Measurements from ENCODE around the gene SNX7.

The SNX7 gene

GRCh38 chr1:98706173-98706843 lies 44.8 kb downstream of the SNX7 start:
- TF ChIP-seq CTCF (IDR thresholded peaks at IDR 0.05; ENCODE audit: low read depth, low read length) = no peak

DNA sequence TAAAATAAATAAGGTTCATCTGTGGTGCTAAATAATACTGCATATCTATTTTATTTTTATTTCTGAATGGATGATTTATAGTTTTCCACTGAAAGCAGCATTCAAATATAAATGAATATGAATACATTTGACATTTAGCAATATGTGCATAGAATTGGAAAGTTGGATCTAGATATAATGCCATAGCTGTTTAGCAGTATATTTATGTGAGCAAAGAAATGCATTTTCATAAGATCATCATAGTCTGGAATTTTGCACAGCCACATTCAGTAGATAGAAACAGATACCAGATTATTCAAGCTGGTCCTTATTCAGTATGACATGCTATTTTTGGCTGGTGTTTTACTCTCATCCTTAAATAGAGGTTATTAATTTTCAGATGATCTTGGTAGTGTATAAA lies 46.0 kb downstream of the SNX7 start:
- no peak overlapping the region for H3K4me3 ChIP-seq (ENCODE audit: low read depth, low read length)
- TF ChIP-seq CTCF (IDR thresholded peaks at IDR 0.05; ENCODE audit: low read depth, low read length) = no peak

More at GRCh38 chr1:98706173-98706843, 44.8 kb downstream of the SNX7 start:
- H3K4me3 ChIP-seq (ENCODE audit: low read depth, low read length) = no peak overlapping the region

DNA sequence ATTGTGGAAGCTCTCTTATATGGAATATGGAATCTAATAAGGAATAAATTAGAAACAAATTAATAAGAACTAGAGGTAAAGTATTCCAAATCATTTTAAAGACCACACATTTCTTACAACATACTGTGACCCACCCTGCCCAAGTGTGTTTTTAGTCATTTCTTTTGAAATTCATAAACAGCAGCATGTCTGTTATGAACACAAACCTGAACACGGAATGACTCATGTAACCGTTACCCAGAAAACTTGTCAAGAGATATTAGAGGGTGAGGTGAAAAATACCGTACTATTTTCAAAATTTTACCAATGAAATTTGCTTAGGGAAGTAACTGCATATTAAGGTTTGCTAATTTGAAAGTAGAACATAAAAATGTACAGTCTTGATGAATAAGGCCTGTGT lies 48.4 kb downstream of the SNX7 start:
- no peak overlapping the region for H3K4me3 ChIP-seq (ENCODE audit: low read depth, low read length)
- no peak for TF ChIP-seq CTCF (IDR thresholded peaks at IDR 0.05; ENCODE audit: low read depth, low read length)

DNA sequence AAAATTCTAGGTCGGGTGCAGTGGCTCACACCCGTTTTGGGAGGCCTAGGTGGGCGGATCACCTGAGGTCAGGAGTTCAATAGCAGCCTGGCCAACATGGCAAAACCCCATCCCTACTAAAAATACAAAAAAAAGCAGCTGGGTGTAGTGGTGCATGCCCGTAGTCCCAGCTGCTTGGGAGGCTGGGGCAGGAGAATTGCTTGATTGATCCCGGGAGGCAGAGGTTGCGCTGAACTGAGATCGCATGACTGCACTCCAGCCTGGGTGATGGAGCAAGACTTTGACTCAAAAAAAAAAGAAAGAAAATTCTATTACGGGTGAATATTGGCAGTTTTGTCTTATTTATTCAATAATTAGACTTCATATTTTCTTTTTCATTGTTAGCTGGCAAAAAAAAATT lies 62.1 kb downstream of the SNX7 start:
- no peak for TF ChIP-seq CTCF (IDR thresholded peaks at IDR 0.05; ENCODE audit: low read depth, low read length)
- no peak overlapping the region for H3K4me3 ChIP-seq (ENCODE audit: low read depth, low read length)

DNA sequence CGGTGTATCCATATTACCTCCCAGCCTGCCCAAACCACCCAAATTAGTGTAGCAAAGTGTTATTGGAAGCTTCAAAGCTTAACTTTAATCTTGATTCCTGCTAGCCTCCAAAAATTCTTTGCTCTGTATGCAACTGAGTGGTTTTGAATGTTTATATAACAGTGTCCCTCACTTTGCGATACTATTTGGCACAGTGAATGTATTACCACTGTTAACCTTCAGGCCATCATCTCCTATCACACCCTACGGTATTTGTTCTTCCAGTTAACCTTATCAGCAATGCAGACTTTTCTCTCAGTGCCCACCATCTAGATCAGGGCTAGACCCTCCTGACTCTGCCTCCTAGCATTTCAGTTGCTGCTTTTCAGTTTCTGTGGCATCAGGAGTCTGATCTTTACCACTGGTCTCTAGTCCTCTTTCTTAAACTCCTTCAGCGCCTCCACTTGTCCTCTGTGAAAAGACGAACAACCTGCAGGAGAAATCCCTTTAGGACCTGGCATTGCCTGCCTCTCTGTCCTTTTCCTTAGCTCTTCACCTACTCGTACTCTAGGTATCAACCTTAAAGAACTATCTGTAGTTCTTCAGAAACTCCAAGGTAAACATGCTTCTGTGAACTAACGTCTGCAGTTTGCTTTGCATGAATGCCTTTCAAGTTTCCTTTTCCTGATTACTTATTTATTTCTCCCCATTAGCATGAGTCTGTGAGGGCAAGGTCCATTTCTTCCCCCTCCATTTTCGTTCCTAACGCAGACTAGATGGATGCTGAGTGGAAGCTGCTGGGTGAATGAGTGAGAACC lies 71.7 kb downstream of the SNX7 start:
- H3K4me3 ChIP-seq (ENCODE audit: low read depth, low read length) = no peak overlapping the region
- TF ChIP-seq CTCF (IDR thresholded peaks at IDR 0.05; ENCODE audit: low read depth, low read length) = no peak

DNA sequence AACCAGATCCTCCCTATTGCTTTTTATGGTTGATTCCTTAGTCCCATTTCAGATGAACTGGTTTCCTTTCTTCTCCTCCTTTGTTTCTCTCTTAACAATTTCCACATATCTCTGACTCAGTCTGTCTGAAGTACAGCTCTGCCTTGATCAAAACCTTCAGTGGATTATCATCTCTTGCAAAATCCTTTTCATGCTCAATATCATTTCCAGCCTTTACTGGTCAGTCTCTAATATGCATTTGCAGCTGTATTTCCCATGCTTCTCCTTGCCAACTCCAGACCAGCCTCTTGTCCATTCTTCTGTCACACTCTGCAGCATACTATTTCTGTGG lies 72.2 kb downstream of the SNX7 start:
- TF ChIP-seq CTCF (IDR thresholded peaks at IDR 0.05; ENCODE audit: low read depth, low read length) = no peak
- H3K4me3 ChIP-seq (ENCODE audit: low read depth, low read length) = no peak overlapping the region

GRCh38 chr1:98735756-98736155 lies 74.2 kb downstream of the SNX7 start:
- no peak for TF ChIP-seq CTCF (IDR thresholded peaks at IDR 0.05; ENCODE audit: low read depth, low read length)
- H3K4me3 ChIP-seq (ENCODE audit: low read depth, low read length) = no peak overlapping the region
